NCI-H187 treated with DMSO at 0.1 percent for 48 hours (cell line): Measurements from ENCODE around the gene RASSF9.

Source experiments
- DNase-seq: peaks from one replicate; lab custom pipeline; 2025; lab: John Stamatoyannopoulos, UW

The RASSF9 gene

GRCh38 chr12:85836197-85837090 is at the start of gene RASSF9:
TSS of gene RASSF9 (minus strand) at chr12:85836409. CDS start at chr12:85836201, 208 bp downstream.
- no peak for DNase-seq

- no peak for DNase-seq
Observed at GRCh38 chr12:85883763-85884162, 47.6 kb upstream of the RASSF9 start.

- DNase-seq: no peak
Observed at GRCh38 chr12:85877459-85877858, 41.2 kb upstream of the RASSF9 start.

GRCh38 chr12:85874031-85874461 is 37.8 kb upstream of the RASSF9 start, which contains the start of gene NTS:
TSS of gene NTS (plus strand) at chr12:85874295. CDS start at chr12:85874404, 109 bp downstream.
- no peak for DNase-seq

GRCh38 chr12:85872497-85873091 is 36.4 kb upstream of the RASSF9 start:
- no peak for DNase-seq

GRCh38 chr12:85866986-85867776 is 31.0 kb upstream of the RASSF9 start:
- DNase-seq: no peak

- DNase-seq: no peak
Observed at GRCh38 chr12:85865890-85866289, 29.7 kb upstream of the RASSF9 start.

- no peak for DNase-seq
Observed at GRCh38 chr12:85856966-85857365, 20.8 kb upstream of the RASSF9 start.

- DNase-seq: no peak
Observed at GRCh38 chr12:85855305-85855704, 19.1 kb upstream of the RASSF9 start.

- no peak for DNase-seq
Observed at GRCh38 chr12:85849344-85849743, 13.1 kb upstream of the RASSF9 start.

- DNase-seq: no peak
Observed at GRCh38 chr12:85843606-85844310, 7.5 kb upstream of the RASSF9 start.

- DNase-seq: no peak
Observed at GRCh38 chr12:85835426-85836196, 598 bp downstream of the RASSF9 start.

- no peak for DNase-seq
Observed at GRCh38 chr12:85834378-85834777, 1.8 kb downstream of the RASSF9 start.

- no peak for DNase-seq
Observed at GRCh38 chr12:85833579-85833978, 2.6 kb downstream of the RASSF9 start.

- DNase-seq: no peak
Observed at GRCh38 chr12:85831327-85831990, 4.8 kb downstream of the RASSF9 start.

- no peak for DNase-seq
Observed at GRCh38 chr12:85829391-85829790, 6.8 kb downstream of the RASSF9 start.

- no peak for DNase-seq
Observed at GRCh38 chr12:85828576-85828975, 7.6 kb downstream of the RASSF9 start.

GRCh38 chr12:85825746-85826145 is 10.5 kb downstream of the RASSF9 start:
- no peak for DNase-seq

- no peak for DNase-seq
Observed at GRCh38 chr12:85823436-85824180, 12.6 kb downstream of the RASSF9 start.

- DNase-seq: no peak
Observed at GRCh38 chr12:85821759-85822158, 14.4 kb downstream of the RASSF9 start.
